Activated naive CD4-positive, alpha-beta T cell treated with anti-CD3 and anti-CD28 coated beads for 36 hours (primary cell): Measurements from ENCODE around the gene AMER2. TPM values are rescaled to one million over a fixed set of nuclear protein-coding genes. Genes with fewer than 3 reads are reported as not detected.
"Not testable (repeated sequence)": the region's sequence is repeated elsewhere in the genome, so short reads cannot be mapped to it uniquely, and the experiment has no call there.

Source experiments
- CTCF ChIA-PET: fragments of 350-600 bp; sonication (Branson Sonifier 250); formaldehyde crosslinking; loops from one replicate; lab custom pipeline; 2021; ENCODE audit warnings: antibody characterized with exemption; lab: Charles Lee
- DNase-seq: peaks from one replicate; pipeline ENCODE4 v3.0.0-alpha.2; 2020
- H3K27ac Mint-ChIP-seq: one replicate; pipeline ENCODE4 v1.8.0; 2021; ENCODE audit warnings: mild to moderate bottlenecking, mixed read lengths
- H3K27me3 Mint-ChIP-seq: one replicate; pipeline ENCODE4 v1.8.0; 2021; ENCODE audit warnings: low read depth, mixed read lengths
- H3K36me3 Mint-ChIP-seq: one replicate; pipeline ENCODE4 v1.8.0; 2021; ENCODE audit warnings: low read depth, mixed read lengths
- H3K4me1 Mint-ChIP-seq: one replicate; pipeline ENCODE4 v1.8.0; 2021; ENCODE audit warnings: low read depth, mixed read lengths
- H3K4me3 Mint-ChIP-seq: one replicate; pipeline ENCODE4 v1.8.0; 2021; ENCODE audit warnings: mild to moderate bottlenecking, moderate library complexity, mixed read lengths
- H3K9me3 Mint-ChIP-seq: one replicate; pipeline ENCODE4 v1.8.0; 2021; ENCODE audit warnings: mixed read lengths
- intact Hi-C: fragments of 100-400 bp; cut with micrococcal nuclease; formaldehyde crosslinking; loops from one replicate; pipeline ENCODE4 v1.15.1; 2023
- total RNA-seq, 2 experiments: library from RNA; stranded (reverse); gene quantifications; one replicate each; pipeline ENCODE4 v1.2.3, GENCODE V29; 2021

AMER2 gene
- total RNA-seq, 2 experiments from 2014 or later, result not detected

DNA sequence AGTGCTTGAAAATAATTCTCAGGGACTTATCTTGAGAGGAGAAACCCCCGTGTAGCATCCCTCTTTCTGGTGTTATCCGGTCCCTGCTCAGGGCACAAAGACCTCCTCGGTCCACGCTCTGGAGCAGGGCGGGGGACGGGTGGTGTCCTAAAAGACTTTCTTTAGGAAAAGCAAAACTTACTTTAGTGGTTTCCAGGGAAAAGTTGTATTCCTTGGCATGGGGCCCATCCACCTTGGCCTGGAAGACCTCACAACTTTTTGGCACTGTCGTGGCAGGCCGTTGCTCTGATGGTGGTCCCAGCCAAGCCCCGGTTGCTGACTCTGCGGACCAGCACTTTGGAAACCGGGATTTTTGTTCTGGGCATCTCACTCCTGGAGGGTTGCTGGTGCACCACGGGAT lies 2.7 kb downstream of the AMER2 start:
- Mint-ChIP-seq H3K27me3 (peaks cover 51% of the 10 kb centered on the region), H3K27ac (no peak overlapping the region), H3K4me3 (no peak overlapping the region), H3K36me3 (no peaks in the 10 kb centered on the region), H3K4me1 (peaks cover 11% of the 10 kb centered on the region), H3K9me3 (no peaks in the 10 kb centered on the region)
- intact Hi-C loops, result no loop called here
- CTCF ChIA-PET, result no interaction called here
- no peak for DNase-seq

DNA sequence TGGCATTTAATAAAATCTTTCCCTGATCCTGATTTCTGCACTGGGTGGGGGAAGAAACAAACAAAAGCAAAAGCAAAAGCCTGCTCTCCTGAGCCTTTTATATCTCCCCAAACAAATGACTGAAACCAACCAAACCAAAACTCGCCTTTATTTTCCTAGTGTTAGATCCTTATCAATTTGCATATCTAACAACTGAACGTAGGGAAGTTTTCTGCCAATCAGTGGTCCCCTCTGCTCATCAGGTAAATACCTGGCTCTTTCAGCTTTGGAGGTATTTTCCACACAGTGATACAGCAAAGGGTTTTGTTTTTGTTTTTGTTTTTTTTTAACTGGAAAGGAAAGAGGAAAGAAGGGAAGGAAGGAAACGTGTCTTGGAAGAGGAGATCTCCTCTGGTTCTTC lies 3.3 kb downstream of the AMER2 start:
- H3K9me3 Mint-ChIP-seq, result no peaks in the 10 kb centered on the region
- CTCF ChIA-PET, result no interaction called here
- peaks cover 11% of the 10 kb centered on the region for H3K4me1 Mint-ChIP-seq
- H3K27ac Mint-ChIP-seq, result no peak overlapping the region
- intact Hi-C loops, result no loop called here
- DNase-seq, result no peak
- H3K27me3 Mint-ChIP-seq, result peaks cover 48% of the 10 kb centered on the region
- no peak overlapping the region for H3K4me3 Mint-ChIP-seq
- H3K36me3 Mint-ChIP-seq, result no peaks in the 10 kb centered on the region

DNA sequence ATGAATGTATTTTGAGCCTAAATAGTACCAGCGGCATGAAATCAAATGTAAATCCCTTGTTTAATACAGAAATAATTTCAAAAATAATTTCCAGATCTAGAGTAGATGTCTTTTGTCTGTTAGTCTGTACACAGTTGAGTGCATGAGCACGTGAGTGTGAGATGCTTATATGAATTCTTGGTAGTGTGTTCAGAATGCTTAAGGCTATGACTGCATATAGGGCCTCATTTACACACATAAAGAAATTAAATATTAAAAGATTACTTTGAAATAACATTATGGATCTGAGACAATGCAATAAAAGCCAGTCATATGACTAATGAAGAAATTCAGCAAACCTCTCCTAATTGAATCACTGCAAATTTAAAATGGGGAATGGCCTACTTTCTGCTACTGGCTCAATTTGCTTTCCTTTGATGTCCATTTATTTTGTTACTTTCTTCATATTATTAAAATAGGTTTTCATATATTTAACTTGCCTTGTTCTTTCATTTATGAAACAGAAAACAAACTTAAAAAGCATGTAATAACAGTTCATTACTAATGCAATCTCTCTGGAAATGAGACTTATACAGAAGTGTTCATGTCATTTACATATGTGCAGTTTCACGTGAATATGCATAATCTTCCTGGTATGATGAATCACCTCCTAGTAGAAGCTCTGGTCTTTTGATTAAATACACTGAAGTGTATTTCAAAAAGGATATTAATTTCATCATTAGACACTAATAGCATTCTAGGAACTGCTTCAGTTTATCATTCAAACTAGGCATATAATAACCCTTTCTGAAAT lies 4.5 kb downstream of the AMER2 start:
- DNase-seq, result no peak
- intact Hi-C loops, result no loop called here
- no peak overlapping the region for H3K4me3 Mint-ChIP-seq
- no peaks in the 10 kb centered on the region for H3K36me3 Mint-ChIP-seq
- H3K27me3 Mint-ChIP-seq, result peaks cover 42% of the 10 kb centered on the region
- CTCF ChIA-PET, result no interaction called here
- no peaks in the 10 kb centered on the region for H3K9me3 Mint-ChIP-seq
- H3K4me1 Mint-ChIP-seq, result peaks cover 11% of the 10 kb centered on the region
- H3K27ac Mint-ChIP-seq, result no peak overlapping the region

DNA sequence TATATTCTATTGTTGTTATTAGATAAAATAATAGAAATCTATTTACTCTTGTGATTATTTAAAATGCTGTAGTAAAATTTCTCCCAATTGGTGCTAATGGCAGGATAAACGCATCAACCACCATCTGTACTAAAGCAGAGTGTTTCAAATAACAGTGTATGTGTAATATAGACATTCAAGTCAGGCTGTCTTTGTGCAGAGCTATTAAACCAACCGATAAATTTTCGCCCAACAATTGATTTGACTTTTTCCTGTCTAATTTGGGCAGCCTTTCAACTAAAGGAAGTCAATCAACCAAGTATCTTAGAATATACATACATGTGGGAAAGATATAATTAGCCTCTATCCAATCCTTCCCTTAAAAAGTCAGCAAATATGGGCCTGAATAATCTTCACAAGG lies 5.8 kb downstream of the AMER2 start:
- H3K4me3 Mint-ChIP-seq, result no peak overlapping the region
- H3K36me3 Mint-ChIP-seq, result no peaks in the 10 kb centered on the region
- no peak for DNase-seq
- CTCF ChIA-PET, result no interaction called here
- peaks cover 34% of the 10 kb centered on the region for H3K27me3 Mint-ChIP-seq
- H3K4me1 Mint-ChIP-seq, result peaks cover 2% of the 10 kb centered on the region
- intact Hi-C loops, result no loop called here
- no peaks in the 10 kb centered on the region for H3K9me3 Mint-ChIP-seq
- H3K27ac Mint-ChIP-seq, result no peak overlapping the region

DNA sequence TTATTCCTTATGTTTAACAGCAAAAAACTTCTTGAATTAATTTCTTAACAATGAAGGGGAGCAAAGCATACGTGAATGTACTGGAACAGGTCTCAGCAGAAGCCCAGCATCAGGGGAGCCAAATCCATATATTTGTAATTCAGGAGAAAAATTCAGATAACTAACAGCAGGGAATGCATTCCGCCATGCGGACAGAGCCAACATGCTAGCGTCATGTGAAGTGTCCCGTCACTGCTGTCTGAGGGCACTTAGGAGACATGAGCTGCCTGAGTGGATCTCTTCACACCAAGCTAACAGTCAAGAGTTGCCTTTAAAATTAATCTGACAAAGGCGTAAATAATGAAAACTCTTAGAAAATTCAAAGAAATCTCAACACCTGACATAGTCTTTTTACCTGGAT lies 6.4 kb downstream of the AMER2 start:
- DNase-seq, result no peak
- Mint-ChIP-seq H3K27ac (no peak overlapping the region), H3K27me3 (peaks cover 34% of the 10 kb centered on the region), H3K4me3 (no peak overlapping the region), H3K4me1 (no peaks in the 10 kb centered on the region), H3K9me3 (no peaks in the 10 kb centered on the region), H3K36me3 (no peaks in the 10 kb centered on the region)
- intact Hi-C loops, result no loop called here
- CTCF ChIA-PET, result no interaction called here

DNA sequence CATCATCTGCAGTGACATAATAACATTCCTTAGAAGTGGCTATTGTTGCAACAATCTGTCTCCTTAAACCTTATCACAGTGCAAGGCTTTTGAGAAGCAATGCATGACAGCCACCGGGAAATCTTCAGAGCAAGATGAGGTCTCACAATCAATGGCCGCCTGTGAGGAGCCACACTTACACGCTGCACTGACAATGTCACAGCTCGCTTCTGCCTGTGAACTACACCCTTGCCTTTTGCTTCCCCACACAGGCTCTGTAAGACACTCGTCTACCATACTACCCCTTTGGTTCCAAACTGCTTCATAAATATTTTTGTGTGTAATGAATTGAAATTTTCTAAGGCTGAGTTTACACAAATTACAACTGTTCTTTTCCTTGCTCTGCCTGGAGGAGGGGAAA lies 6.9 kb downstream of the AMER2 start:
- intact Hi-C loops, H3K4me3 Mint-ChIP-seq, H3K9me3 Mint-ChIP-seq, CTCF ChIA-PET, H3K4me1 Mint-ChIP-seq, H3K36me3 Mint-ChIP-seq, H3K27ac Mint-ChIP-seq, DNase-seq: not testable (repeated sequence)
- peaks cover 32% of the 10 kb centered on the region for H3K27me3 Mint-ChIP-seq

DNA sequence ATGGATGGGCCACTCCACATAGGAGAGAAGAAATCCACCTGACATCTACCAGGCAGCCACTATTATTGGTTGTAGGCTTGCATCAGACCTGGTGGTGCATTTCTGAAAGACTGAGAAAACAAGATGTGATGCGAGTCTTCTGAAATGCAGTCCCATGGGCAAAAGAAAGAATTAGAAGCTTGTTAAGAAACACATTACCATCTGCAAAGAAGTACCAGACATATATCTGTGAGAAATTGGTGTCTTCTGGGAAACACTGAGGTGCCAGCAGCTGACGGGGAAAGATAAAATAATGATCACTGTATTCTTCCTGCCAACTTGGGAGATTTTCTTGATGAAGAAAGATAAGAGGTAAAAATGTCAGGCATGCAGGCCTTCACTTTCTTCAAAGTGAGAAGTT lies 14.4 kb downstream of the AMER2 start:
- H3K9me3 Mint-ChIP-seq, result no peaks in the 10 kb centered on the region
- CTCF ChIA-PET, result no interaction called here
- peaks cover 16% of the 10 kb centered on the region for H3K27me3 Mint-ChIP-seq
- DNase-seq, result no peak
- H3K4me1 Mint-ChIP-seq, result no peaks in the 10 kb centered on the region
- intact Hi-C loops, result no loop called here
- no peak overlapping the region for H3K27ac Mint-ChIP-seq
- H3K36me3 Mint-ChIP-seq, result no peaks in the 10 kb centered on the region
- H3K4me3 Mint-ChIP-seq, result no peak overlapping the region

DNA sequence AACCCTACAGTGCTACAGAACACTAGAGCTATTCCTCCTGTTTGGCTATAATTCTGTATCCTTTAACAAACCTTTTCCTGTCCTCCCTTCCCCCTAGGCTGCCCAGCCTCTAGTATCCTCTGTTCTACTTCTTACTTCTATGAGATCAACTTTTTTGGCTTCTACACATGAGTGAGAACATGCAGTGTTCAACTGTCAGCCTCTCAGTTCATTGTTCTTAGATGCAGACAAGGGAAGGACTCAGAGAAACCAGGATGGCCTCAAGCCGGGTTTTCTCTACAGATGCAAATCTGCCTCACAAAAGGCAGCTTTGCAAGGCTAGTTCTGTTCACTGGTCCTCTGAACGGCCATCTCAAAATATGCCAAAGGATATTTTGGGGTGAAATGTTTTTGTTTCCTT lies 18.4 kb downstream of the AMER2 start:
- Mint-ChIP-seq H3K4me1 (no peaks in the 10 kb centered on the region), H3K9me3 (no peaks in the 10 kb centered on the region), H3K27ac (no peak overlapping the region), H3K36me3 (no peaks in the 10 kb centered on the region), H3K4me3 (no peak overlapping the region), H3K27me3 (peaks cover 10% of the 10 kb centered on the region)
- CTCF ChIA-PET, result interaction anchor here (0.6 kb wide), 1 partner anchor 9 kb away, joined by 3 read pairs; no protein-coding TSS in a partner anchor
- no peak for DNase-seq
- intact Hi-C loops, result no loop called here

DNA sequence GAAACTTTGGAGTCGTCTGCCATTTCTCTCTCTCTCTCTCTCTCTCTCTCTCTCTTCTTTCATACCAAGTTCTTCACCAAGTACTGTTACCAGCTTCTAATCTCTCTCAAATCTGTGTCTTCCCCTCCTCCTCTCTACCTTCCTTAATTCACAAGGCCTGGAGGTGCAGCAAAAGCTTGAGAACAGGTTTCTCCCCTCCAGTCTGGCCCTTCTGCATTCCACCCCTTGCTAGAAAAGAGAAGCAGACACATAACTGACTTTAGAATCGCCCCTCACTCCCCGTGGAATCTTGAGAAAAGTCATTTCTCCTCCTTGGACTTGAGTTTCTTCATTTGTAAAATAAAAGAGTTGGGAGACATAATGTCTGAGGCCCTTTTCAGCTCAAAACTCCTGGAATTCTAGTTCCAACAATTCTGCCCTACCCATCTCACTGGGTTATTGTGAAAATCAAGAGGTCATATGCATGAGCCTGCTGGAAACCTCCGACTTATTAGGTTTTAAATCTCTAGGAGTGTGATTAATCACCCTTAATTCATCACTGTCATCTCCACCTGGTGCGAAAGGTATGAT lies 20.4 kb downstream of the AMER2 start:
- H3K9me3 Mint-ChIP-seq, result no peaks in the 10 kb centered on the region
- H3K27me3 Mint-ChIP-seq, result peaks cover 7% of the 10 kb centered on the region

DNA sequence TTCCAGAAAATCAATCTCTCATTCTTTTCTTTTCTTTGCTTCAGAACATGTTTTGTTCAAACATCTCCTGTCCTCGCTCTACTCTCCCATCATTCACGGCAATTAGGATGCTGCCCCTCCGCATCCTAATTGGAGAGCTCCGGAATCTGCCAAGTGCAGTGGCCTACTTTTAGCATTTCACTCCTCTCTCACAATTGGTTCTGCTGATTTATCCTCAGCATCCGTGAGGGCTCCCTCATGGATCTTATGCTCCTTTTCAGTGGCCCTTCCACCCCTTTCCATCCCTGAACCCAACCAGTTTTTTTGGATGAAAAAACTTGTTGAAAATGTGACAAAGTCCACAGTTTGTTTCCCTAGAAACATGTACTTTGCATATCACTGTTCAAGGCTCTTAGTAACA lies 22.4 kb downstream of the AMER2 start:
- DNase-seq, result no peak
- H3K4me1 Mint-ChIP-seq, result no peaks in the 10 kb centered on the region
- H3K9me3 Mint-ChIP-seq, result no peaks in the 10 kb centered on the region
- H3K36me3 Mint-ChIP-seq, result no peaks in the 10 kb centered on the region
- no peak overlapping the region for H3K27ac Mint-ChIP-seq
- H3K27me3 Mint-ChIP-seq, result peaks cover 7% of the 10 kb centered on the region
- no peak overlapping the region for H3K4me3 Mint-ChIP-seq
- CTCF ChIA-PET, result interaction anchor here (0.9 kb wide), 1 partner anchor 35 kb away, joined by 3 read pairs; no protein-coding TSS in a partner anchor
- intact Hi-C loops, result no loop called here

More for the DNA sequence above, 20.4 kb downstream of the AMER2 start:
- H3K4me1 Mint-ChIP-seq, result no peaks in the 10 kb centered on the region
- H3K4me3 Mint-ChIP-seq, result no peak overlapping the region
- no peak for DNase-seq
- intact Hi-C loops, result no loop called here
- CTCF ChIA-PET, result no interaction called here
- no peak overlapping the region for H3K27ac Mint-ChIP-seq
- no peaks in the 10 kb centered on the region for H3K36me3 Mint-ChIP-seq

DNA sequence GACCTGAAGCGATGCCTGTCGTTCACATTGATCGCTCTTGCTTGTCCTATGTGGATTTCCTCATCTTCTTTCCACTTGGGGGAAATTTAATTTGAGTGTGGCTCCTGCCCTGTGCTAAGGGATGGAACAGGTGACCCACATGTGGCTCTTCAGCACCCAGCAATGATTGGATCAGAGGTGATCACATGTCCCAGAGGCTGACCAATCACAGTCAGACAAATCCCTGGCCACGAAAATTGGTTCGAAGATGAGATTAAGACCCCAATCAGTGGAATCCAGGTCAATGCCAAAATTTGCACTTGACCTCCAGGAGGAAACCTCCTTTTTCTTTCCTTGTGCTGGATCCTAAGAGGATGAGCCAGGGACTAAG lies 23.7 kb downstream of the AMER2 start:
- H3K27ac Mint-ChIP-seq, result no peak overlapping the region
- H3K9me3 Mint-ChIP-seq, result no peaks in the 10 kb centered on the region
- H3K36me3 Mint-ChIP-seq, result no peaks in the 10 kb centered on the region
- H3K4me1 Mint-ChIP-seq, result no peaks in the 10 kb centered on the region
- intact Hi-C loops, result no loop called here
- H3K4me3 Mint-ChIP-seq, result no peak overlapping the region
- peaks cover 8% of the 10 kb centered on the region for H3K27me3 Mint-ChIP-seq
- DNase-seq, result no peak
- CTCF ChIA-PET, result no interaction called here

DNA sequence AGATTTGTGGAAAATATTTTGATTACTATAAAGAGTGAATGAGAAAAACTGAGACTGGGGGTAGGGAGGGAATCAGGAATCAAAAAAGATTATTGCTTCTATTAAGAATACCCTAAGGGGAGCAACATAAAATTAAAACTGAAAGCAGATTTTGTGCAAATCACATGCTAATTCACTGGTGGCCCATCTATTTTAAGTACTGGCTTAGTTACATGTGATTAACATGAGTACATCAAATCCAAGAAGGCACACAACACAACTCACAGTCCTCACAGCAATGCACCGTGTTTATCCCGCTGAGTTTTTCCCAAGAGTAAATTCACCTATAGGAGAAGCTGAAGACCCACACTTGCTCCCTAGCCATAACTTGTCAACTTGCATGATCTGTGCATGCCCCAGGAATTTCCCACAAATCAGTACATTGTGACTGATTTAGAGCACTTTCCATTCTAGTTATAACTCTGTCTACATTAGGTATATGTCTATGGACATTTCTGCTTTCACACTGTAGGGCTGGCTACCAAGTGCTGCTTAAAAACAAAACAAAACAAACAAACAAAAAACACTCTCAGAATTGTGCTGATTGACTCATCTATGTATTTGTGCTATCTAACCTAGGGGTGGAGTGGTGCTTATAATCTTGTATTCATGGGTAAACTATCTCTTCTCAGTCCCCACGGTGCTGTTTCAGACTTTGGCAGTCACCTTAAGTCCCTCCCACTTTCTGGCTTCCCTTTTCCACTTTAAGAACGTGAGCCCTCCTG lies 24.3 kb downstream of the AMER2 start:
- intact Hi-C loops, result no loop called here
- DNase-seq, result no peak
- H3K27me3 Mint-ChIP-seq, result peaks cover 6% of the 10 kb centered on the region
- CTCF ChIA-PET, result no interaction called here
- no peaks in the 10 kb centered on the region for H3K4me1 Mint-ChIP-seq
- H3K27ac Mint-ChIP-seq, result no peak overlapping the region
- H3K36me3 Mint-ChIP-seq, result no peaks in the 10 kb centered on the region
- H3K4me3 Mint-ChIP-seq, result no peak overlapping the region
- no peaks in the 10 kb centered on the region for H3K9me3 Mint-ChIP-seq
